ENCODE measurements around the gene ENAH.

Gene ENAH

DNA sequence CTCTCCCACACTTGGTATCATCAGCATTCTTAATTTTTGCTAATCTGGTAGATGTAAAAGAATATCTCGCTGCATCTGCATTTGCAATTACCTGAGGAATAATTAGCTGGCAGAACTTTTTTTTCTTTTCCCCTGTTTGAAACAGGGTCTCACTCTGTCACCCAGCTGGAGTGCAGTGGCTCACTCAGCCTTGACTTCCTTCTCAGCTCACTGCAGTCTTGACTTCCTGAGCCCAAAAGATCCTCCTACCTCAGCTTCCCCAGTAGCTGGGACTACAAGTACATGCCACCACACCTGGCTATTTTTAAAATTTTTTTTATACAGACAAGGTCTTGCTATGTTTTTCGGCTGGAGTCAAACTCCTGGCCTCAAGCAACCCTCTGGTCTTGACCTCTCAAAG is 35.4 kb upstream of the ENAH start:
- no peaks in the 10 kb centered on the region for H3K9me3 ChIP-seq (ENCODE audit: insufficient read depth, low read length)
- H3K36me3 ChIP-seq (ENCODE audit: insufficient read depth, insufficient read length, low read length) = no peaks in the 10 kb centered on the region
- no peaks in the 10 kb centered on the region for H3K4me1 ChIP-seq (ENCODE audit: insufficient read depth, insufficient read length)
- H3K9ac ChIP-seq (ENCODE audit: insufficient read length, low read depth) = no peak overlapping the region
- no peak for TF ChIP-seq SUZ12 (IDR thresholded peaks at IDR 0.05; ENCODE audit: extremely low read depth, insufficient read depth, insufficient read length)
- TF ChIP-seq YY1 (IDR thresholded peaks at IDR 0.05; ENCODE audit: insufficient read depth, insufficient read length) = no peak
- TF ChIP-seq ZNF274 (IDR thresholded peaks at IDR 0.05; ENCODE audit: low read depth, low read length) = no peak
- H3K27me3 ChIP-seq (ENCODE audit: insufficient read depth, insufficient read length) = peaks cover 4% of the 10 kb centered on the region
- no peak for DNase-seq (ENCODE audit: low read depth, low spot score)
- no peak overlapping the region for H3K4me3 ChIP-seq (ENCODE audit: insufficient read length, low read depth)

DNA sequence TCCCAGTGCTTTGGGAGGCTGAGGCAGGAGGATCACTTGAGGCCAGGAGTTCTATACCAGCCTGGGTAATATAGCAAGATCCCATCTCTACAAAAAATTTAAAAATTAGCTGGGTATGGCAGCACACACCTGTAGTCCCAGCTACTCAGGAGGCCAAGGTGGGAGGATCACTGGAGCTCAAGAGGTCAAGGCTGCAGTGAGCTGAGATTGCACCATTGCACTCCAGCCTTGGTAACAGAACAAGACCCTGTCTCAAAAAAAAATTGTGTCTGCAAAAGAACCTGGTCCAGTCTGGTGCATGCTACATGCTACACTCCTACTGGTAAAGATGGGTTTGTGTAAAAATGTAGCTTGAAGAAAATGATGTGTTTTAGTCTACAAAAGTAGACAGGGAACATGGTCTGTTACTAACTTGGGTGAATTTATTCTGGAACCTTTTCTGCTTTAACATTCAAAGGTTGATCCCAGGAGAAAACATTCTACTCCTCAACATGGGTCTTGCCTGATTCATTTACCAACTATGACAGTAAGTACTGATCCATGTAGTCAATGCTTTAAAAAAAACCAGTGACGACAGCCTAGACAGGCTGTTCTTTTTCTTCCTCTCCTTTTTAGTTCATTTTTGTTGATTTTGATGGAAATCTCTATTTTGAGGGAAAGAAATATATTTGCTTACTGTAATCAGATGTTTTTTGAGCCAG is 32.7 kb upstream of the ENAH start:
- H3K9ac ChIP-seq (ENCODE audit: insufficient read length, low read depth) = no peak overlapping the region
- no peak for DNase-seq (ENCODE audit: low read depth, low spot score)
- H3K4me3 ChIP-seq (ENCODE audit: insufficient read length, low read depth) = no peak overlapping the region
- peaks cover 4% of the 10 kb centered on the region for H3K27me3 ChIP-seq (ENCODE audit: insufficient read depth, insufficient read length)
- TF ChIP-seq YY1 (IDR thresholded peaks at IDR 0.05; ENCODE audit: insufficient read depth, insufficient read length) = no peak
- TF ChIP-seq SUZ12 (IDR thresholded peaks at IDR 0.05; ENCODE audit: extremely low read depth, insufficient read depth, insufficient read length) = no peak
- no peak for TF ChIP-seq ZNF274 (IDR thresholded peaks at IDR 0.05; ENCODE audit: low read depth, low read length)
- H3K36me3 ChIP-seq (ENCODE audit: insufficient read depth, insufficient read length, low read length) = no peaks in the 10 kb centered on the region
- H3K9me3 ChIP-seq (ENCODE audit: insufficient read depth, low read length) = no peaks in the 10 kb centered on the region
- H3K4me1 ChIP-seq (ENCODE audit: insufficient read depth, insufficient read length) = no peaks in the 10 kb centered on the region

DNA sequence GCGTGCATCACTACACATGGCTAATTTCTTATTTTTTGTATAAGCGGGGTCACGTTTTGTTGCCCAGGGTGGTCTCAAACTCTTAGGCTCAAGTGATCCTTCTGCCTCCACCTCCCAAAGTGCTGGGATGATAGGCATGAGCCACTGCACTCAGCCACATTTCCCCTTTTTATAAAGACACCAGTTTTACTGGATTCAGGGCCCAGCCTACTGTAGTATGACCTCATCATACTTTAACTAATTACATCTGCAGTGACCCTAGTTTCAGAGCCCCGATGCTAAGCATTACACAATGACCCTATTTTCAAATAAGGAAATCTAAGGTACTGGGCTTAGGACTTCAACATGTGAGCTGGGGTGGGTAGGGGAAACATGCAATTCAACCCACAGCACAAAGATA is 31.8 kb upstream of the ENAH start:
- H3K27me3 ChIP-seq (ENCODE audit: insufficient read depth, insufficient read length) = peaks cover 4% of the 10 kb centered on the region
- no peak overlapping the region for H3K4me3 ChIP-seq (ENCODE audit: insufficient read length, low read depth)
- H3K36me3 ChIP-seq (ENCODE audit: insufficient read depth, insufficient read length, low read length) = no peaks in the 10 kb centered on the region
- no peaks in the 10 kb centered on the region for H3K9me3 ChIP-seq (ENCODE audit: insufficient read depth, low read length)
- H3K4me1 ChIP-seq (ENCODE audit: insufficient read depth, insufficient read length) = no peaks in the 10 kb centered on the region
- DNase-seq (ENCODE audit: low read depth, low spot score) = no peak
- no peak overlapping the region for H3K9ac ChIP-seq (ENCODE audit: insufficient read length, low read depth)
- TF ChIP-seq ZNF274 (IDR thresholded peaks at IDR 0.05; ENCODE audit: low read depth, low read length) (no peak), SUZ12 (IDR thresholded peaks at IDR 0.05; ENCODE audit: extremely low read depth, insufficient read depth, insufficient read length) (no peak), YY1 (IDR thresholded peaks at IDR 0.05; ENCODE audit: insufficient read depth, insufficient read length) (no peak)

DNA sequence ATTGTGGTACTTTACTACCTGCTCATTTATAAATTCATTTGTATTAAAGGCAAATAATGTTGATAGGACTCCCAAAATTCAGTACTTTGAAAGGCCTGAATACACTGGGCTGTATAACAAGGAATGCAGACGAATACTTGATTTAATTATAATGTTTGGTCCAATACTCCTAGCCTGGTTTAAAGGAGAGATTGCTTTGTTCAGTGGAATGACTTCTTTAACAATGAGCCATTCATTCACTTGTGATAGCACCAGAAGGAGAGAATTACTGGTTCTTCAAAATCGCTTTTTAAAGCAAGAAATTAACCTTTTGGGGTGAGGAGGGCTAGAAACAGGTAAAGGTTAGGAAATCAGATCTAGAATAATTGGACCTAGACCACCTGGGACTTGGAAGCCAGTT is 28.3 kb upstream of the ENAH start:
- no peaks in the 10 kb centered on the region for H3K36me3 ChIP-seq (ENCODE audit: insufficient read depth, insufficient read length, low read length)
- H3K9me3 ChIP-seq (ENCODE audit: insufficient read depth, low read length) = no peaks in the 10 kb centered on the region
- no peak overlapping the region for H3K4me3 ChIP-seq (ENCODE audit: insufficient read length, low read depth)
- TF ChIP-seq ZNF274 (IDR thresholded peaks at IDR 0.05; ENCODE audit: low read depth, low read length) = no peak
- TF ChIP-seq SUZ12 (IDR thresholded peaks at IDR 0.05; ENCODE audit: extremely low read depth, insufficient read depth, insufficient read length) = no peak
- H3K4me1 ChIP-seq (ENCODE audit: insufficient read depth, insufficient read length) = no peaks in the 10 kb centered on the region
- no peak overlapping the region for H3K9ac ChIP-seq (ENCODE audit: insufficient read length, low read depth)
- DNase-seq (ENCODE audit: low read depth, low spot score) = no peak
- H3K27me3 ChIP-seq (ENCODE audit: insufficient read depth, insufficient read length) = peaks cover 4% of the 10 kb centered on the region

DNA sequence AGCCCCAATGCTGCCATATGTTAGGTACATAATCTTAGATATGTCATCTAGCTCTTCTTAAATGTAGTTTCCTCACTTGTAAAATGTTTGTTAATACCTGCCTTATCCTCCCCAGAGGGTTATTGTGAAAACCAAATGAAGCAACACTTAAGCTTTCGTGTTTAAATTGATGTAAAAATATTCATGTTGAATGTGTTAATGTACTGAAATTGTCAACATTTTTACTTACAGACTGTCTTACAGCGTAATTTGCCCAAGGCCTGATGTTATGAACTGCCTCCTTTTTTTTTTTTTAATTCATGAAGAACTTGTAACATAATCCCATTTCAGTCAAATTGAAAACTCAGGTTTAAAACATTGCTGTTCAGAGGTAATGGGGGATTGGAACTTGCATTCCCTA is 25.6 kb upstream of the ENAH start:
- Histone ChIP-seq H3K9ac (ENCODE audit: insufficient read length, low read depth) (no peak overlapping the region), H3K36me3 (ENCODE audit: insufficient read depth, insufficient read length, low read length) (no peaks in the 10 kb centered on the region), H3K4me3 (ENCODE audit: insufficient read length, low read depth) (no peak overlapping the region), H3K9me3 (ENCODE audit: insufficient read depth, low read length) (no peaks in the 10 kb centered on the region), H3K27me3 (ENCODE audit: insufficient read depth, insufficient read length) (no peaks in the 10 kb centered on the region), H3K4me1 (ENCODE audit: insufficient read depth, insufficient read length) (no peaks in the 10 kb centered on the region)
- DNase-seq (ENCODE audit: low read depth, low spot score) = no peak
- no peak for TF ChIP-seq YY1 (IDR thresholded peaks at IDR 0.05; ENCODE audit: insufficient read depth, insufficient read length)

DNA sequence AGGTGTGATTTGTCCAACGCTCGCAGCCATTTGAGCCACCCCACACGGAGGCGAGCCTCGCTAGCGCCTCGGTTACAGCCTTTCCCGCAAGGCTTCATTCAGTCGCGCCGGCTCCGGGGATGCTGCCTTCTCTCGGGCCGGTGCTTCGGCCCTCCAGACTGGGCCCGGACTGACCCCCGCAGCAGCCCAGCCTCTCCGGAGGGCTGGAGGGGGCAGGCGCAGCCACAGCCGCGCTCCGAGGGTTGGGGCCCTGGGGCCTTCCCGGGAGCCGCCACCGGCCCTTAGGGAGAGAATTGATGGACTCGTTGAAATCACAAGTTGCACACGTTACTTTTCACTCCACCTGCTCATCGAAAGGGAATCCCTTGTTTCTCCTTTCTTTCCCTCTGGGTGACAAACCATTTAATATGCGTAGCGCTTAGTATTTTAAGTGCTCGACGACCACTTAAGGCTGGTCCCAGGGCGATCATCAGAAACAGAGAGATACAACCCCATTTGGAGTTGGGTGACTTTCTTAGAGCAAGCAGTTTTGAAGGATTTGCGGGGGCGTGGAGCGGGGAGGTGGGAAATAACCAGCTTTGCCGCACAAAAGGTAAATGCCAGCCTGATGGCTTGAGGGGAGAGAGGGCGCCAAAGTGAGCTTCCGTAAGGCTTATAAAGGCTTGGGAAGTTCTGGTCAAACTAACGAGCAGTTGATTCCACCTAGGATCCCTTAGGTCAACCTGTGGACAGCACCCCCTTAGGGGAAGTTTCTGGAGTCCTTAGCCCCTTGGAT is 24.6 kb upstream of the ENAH start:
- H3K9me3 ChIP-seq (ENCODE audit: insufficient read depth, low read length) = no peaks in the 10 kb centered on the region
- no peaks in the 10 kb centered on the region for H3K4me1 ChIP-seq (ENCODE audit: insufficient read depth, insufficient read length)
- no peak for DNase-seq (ENCODE audit: low read depth, low spot score)
- H3K4me3 ChIP-seq (ENCODE audit: insufficient read length, low read depth) = no peak overlapping the region
- H3K9ac ChIP-seq (ENCODE audit: insufficient read length, low read depth) = no peak overlapping the region
- TF ChIP-seq ZNF274 (IDR thresholded peaks at IDR 0.05; ENCODE audit: low read depth, low read length) (no peak), YY1 (IDR thresholded peaks at IDR 0.05; ENCODE audit: insufficient read depth, insufficient read length) (no peak), SUZ12 (IDR thresholded peaks at IDR 0.05; ENCODE audit: extremely low read depth, insufficient read depth, insufficient read length) (no peak)
- no peaks in the 10 kb centered on the region for H3K36me3 ChIP-seq (ENCODE audit: insufficient read depth, insufficient read length, low read length)
- no peaks in the 10 kb centered on the region for H3K27me3 ChIP-seq (ENCODE audit: insufficient read depth, insufficient read length)

DNA sequence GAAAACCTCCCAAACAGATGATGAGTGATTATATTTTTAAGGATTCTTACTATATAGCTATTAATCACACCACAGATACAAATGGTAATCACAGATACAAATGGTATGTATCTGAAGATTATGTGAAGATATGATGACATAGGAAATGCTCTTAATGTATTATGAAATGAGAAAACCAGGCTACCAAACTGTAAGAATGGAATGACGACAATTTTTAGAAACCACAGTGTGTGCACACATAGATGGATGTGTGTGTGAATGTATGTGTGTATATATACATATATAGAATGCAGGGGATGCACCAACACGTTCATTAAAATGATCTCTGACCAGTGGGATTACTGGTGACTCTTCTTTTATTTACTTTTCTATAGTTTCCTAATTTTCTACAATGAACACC is 21.5 kb upstream of the ENAH start:
- Histone ChIP-seq H3K4me1 (ENCODE audit: insufficient read depth, insufficient read length) (no peaks in the 10 kb centered on the region), H3K36me3 (ENCODE audit: insufficient read depth, insufficient read length, low read length) (no peaks in the 10 kb centered on the region), H3K9ac (ENCODE audit: insufficient read length, low read depth) (no peak overlapping the region), H3K27me3 (ENCODE audit: insufficient read depth, insufficient read length) (no peaks in the 10 kb centered on the region), H3K4me3 (ENCODE audit: insufficient read length, low read depth) (no peak overlapping the region), H3K9me3 (ENCODE audit: insufficient read depth, low read length) (no peaks in the 10 kb centered on the region)
- no peak for DNase-seq (ENCODE audit: low read depth, low spot score)
- TF ChIP-seq ZNF274 (IDR thresholded peaks at IDR 0.05; ENCODE audit: low read depth, low read length) = no peak
- TF ChIP-seq SUZ12 (IDR thresholded peaks at IDR 0.05; ENCODE audit: extremely low read depth, insufficient read depth, insufficient read length) = no peak
- TF ChIP-seq YY1 (IDR thresholded peaks at IDR 0.05; ENCODE audit: insufficient read depth, insufficient read length) = no peak
